Retinal pigment epithelial cell (primary cell): Measurements from ENCODE around the gene MTA1.

Experiments used
- DNase-seq: peaks from one replicate; pipeline ENCODE4 v3.0.0-alpha.2; 2010; ENCODE audit warnings: low read depth
- H3K4me3 ChIP-seq: 2 replicates; pipeline ENCODE4 v1.5.1; 2011; ENCODE audit warnings: mild to moderate bottlenecking, low read length, control low read depth, moderate library complexity
- TF ChIP-seq, protein P1 (sequence below): conservative IDR thresholded peaks from 2 replicates; pipeline ENCODE4 v1.5.1; 2011; ENCODE audit warnings: low read depth, low read length, control low read depth, inconsistent platforms

MTA1 gene

DNA sequence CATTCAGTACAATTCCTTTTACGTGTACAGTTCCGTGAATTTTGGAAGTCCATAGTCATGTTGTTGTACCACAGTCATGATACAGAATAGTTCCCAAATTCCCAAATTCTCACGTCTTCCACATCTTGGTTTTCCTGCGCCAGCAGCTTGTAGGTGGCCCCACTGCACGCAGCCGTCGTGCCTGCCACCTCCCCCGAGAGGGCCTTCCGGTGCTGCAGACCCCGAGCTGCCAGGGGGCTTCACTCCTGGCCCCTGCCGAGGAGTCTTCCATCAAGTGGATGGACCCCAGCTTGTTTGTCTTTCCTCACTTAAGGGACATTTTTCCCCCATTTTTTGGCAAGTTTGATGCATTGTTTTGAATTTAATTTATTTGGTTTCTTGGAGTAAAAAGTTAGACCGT, 16.8 kb downstream of the MTA1 start:
- H3K4me3 ChIP-seq, result no peak overlapping the region
- TF ChIP-seq, protein P1, sequence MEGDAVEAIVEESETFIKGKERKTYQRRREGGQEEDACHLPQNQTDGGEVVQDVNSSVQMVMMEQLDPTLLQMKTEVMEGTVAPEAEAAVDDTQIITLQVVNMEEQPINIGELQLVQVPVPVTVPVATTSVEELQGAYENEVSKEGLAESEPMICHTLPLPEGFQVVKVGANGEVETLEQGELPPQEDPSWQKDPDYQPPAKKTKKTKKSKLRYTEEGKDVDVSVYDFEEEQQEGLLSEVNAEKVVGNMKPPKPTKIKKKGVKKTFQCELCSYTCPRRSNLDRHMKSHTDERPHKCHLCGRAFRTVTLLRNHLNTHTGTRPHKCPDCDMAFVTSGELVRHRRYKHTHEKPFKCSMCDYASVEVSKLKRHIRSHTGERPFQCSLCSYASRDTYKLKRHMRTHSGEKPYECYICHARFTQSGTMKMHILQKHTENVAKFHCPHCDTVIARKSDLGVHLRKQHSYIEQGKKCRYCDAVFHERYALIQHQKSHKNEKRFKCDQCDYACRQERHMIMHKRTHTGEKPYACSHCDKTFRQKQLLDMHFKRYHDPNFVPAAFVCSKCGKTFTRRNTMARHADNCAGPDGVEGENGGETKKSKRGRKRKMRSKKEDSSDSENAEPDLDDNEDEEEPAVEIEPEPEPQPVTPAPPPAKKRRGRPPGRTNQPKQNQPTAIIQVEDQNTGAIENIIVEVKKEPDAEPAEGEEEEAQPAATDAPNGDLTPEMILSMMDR, result no peak
- no peak for DNase-seq

DNA sequence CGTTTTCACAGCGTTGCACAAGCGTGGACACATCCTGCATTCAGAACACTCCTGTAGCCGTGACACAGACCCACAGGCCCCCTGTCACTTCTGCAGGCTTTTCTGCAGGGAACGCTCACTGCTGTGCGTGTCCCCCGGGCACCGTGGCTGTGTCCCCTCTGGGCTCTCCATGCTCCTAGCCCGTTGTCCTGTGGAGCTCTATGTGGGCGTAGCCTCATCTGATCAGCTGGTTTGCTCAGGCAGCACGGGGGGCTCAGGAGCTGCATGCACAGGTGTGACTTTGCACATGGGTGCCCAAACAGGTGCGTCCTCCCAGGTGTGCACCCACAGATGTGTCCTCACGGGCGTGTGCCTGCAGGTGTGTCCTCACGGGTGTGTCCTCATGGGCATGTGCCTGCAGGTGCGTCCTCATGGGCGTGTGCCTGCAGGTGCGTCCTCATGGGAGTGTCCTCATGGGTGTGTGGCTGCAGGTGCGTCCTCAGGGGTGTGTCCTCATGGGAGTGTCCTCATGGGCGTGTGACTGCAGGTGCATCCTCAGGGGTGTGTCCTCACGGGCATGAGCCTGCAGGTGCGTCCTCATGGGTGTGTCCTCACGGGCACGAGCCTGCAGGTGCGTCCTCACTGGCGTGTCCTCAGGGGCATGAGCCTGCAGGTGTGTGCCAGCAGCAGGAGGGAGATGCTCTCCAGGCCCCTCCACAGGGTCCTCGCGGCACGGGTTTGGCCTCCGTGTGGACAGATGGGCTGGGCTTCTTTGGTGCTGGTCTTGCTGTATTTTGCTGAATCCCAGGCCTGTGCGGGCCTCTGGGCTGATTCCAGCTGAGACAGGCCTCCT, 17.5 kb downstream of the MTA1 start:
- TF ChIP-seq, protein P1, result no peak
- H3K4me3 ChIP-seq, result no peak overlapping the region
- no peak for DNase-seq

DNA sequence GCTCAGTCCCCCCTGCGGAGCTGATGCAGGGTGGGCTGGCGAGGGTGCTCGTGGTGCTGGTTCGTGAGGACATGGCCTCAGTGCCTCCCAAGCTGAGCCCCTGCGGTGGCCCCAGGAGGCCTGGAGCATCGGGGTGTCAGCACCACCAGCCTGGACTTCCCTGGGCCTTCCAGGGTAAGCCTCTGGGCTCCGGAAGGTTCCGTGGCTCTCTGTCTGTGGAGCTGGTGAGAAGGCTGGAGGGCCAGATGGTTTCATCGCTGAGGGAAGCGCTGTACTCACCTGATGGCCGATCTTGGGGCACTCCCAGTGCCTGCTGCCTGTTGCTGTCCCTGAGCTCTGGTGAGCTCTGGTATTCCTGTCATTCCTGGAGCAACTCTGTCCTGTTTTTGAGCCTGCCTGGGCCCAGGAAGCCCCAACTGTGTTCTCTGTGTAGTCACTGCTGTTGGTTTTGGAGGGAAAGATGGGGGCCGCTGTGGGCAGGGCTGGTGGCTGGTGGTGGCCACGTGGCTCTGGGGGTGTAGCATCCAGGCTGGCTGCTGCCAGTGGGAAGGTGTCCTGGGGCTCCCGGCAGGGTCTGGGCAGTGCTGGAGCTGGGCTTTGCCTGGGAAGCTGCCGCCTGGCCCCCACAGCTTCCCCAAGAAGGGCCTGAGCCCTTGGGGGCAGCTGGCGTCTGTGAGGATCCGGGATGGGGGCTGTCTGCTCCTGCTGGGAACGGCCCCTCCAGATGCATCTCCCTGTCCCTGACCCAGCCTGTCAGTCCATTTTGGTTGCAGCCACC, 18.3 kb downstream of the MTA1 start:
- TF ChIP-seq, protein P1, result no peak
- no peak overlapping the region for H3K4me3 ChIP-seq
- no peak for DNase-seq

DNA sequence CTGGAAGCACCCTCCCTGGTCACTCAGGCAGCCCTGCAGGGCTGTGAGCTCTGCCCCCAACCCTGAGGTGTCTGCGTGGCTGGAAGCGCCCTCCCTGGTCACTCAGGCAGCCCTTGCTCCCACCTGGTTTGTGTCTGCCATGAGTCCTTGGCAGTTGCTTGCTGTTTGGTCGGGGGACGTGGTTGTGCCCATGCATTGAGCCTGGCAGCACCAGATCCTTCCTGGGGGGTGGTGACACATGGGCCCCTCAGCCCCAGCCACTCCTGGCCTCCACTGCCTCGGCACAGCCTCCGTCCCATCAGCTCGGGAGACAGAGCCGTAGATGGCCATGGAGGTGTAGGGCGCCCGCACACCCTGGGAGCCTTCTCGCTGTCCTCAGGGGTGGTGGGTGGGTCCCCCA, 19.6 kb downstream of the MTA1 start:
- TF ChIP-seq, protein P1, result no peak
- no peak overlapping the region for H3K4me3 ChIP-seq
- no peak for DNase-seq

DNA sequence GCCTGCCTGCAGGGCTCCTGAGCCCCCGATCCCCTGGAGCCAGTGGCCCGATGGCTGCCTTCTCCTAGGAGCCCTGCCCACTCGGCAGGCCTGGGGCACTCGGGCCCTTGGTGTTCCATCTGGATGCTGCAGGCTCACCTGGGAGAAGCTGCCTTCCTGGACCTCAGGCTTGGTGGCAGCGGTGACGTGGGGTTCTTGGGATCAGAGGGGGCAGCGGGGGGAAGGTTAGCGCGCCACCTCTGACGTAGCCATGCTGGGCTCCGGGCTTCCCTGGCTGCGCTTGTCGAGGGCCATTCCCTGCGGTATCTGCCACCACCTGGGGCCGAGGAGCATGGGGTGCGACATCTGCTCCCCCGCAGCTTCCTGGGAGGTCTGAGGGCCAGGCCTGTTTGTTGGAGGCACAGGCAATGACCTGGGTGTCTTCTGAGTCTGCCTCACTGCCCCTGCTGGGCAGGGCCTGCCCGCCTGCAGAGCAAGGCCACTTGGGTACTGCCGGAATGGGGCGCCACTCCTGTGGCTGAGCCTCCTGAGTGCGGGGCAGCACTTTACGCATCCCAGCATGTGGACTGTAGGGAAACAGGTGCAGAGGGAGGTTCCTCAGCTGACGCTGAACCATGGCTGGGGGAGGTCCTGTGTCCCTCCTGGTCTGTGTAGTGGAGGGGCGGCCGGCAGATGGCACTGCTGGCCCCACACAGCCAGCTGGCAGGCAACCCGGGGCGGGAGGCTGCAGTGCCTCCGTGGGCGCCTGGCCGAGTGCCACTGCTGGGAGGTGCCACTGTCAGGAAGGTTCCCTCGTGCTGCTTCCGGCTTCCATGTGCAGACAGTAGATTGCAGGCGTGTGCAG, 20.3 kb downstream of the MTA1 start:
- H3K4me3 ChIP-seq, result no peak overlapping the region
- DNase-seq, result no peak
- TF ChIP-seq, protein P1, result no peak

DNA sequence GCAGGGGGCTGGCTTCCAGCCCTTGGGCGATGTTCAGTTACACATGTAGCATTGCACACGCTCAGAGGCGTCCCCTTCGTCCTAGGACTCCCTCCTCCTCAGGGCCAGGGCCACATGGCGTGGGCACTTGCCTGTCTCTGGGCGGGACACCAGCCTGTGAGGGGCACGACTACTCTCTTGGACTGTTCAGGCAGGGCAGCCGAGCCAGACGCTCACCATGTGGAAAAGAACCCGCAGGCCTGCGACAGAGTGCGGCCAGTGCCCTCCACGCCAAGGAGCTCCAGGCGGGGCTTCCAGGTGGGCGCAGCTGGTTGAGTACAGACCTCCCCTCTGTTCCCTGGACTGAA, 20.9 kb downstream of the MTA1 start:
- DNase-seq, result no peak
- H3K4me3 ChIP-seq, result no peak overlapping the region
- TF ChIP-seq, protein P1, result no peak
